Ovary (tissue), 9 donors: ENCODE data around the gene LIMK2. TPM values are rescaled to one million over a fixed set of nuclear protein-coding genes. Genes with fewer than 3 reads are reported as not detected.
A peak's percentile ranks its signal among the peaks of the same experiment; 100 is the strongest.
"Not testable (repeated sequence)": the region's sequence is repeated elsewhere in the genome, so short reads cannot be mapped to it uniquely, and the experiment has no call there.

Experiments
- DNase-seq, 5 donors: peaks; one replicate each; pipeline ENCODE4 v3.0.0-alpha.2; 2019 to 2020
- H3K27ac ChIP-seq, 2 donors: fragments of 200-600 bp; one replicate each; pipeline versions ENCODE4 v1.5.1 to v1.8.0; 2019 to 2022
- H3K27me3 ChIP-seq: fragments of 200-600 bp; one replicate; pipeline ENCODE4 v1.8.0; 2022
- H3K36me3 ChIP-seq: fragments of 200-600 bp; sonication (generic); one replicate; pipeline ENCODE4 v1.5.1; 2019
- H3K4me1 ChIP-seq: one replicate; pipeline ENCODE4 v1.8.1; 2013; ENCODE audit warnings: mild to moderate bottlenecking, moderate library complexity; ENCODE audit not compliant: insufficient read depth
- H3K4me3 ChIP-seq: fragments of 200-600 bp; sonication (generic); one replicate; pipeline ENCODE4 v1.5.1; 2017
- H3K9me3 ChIP-seq, 2 donors: fragments of 200-600 bp in 1 of 2; sonication (generic) in 1 of 2; one replicate each; pipeline versions ENCODE4 v1.5.1 to v1.8.1; 2013 to 2019; ENCODE audit warnings: mild to moderate bottlenecking in 1 of 2, moderate library complexity in 1 of 2
- CTCF ChIP-seq, 3 donors: fragments of 450-650 bp in 2 of 3; fragments of 200-600 bp in 1 of 3; IDR thresholded peaks; one replicate each; pipeline versions ENCODE4 v1.5.1 to v1.8.0; 2016 to 2022; ENCODE audit warnings: antibody characterized with exemption in 3 of 3, mild to moderate bottlenecking in 1 of 3
- EP300 ChIP-seq: sonication (generic); formaldehyde crosslinking; IDR thresholded peaks from one replicate; pipeline ENCODE4 v1.6.1; 2017; ENCODE audit warnings: antibody characterized with exemption
- POLR2A ChIP-seq: fragments of 450-650 bp; IDR thresholded peaks from one replicate; pipeline ENCODE4 v1.6.1; 2017; ENCODE audit warnings: antibody characterized with exemption, mild to moderate bottlenecking, moderate library complexity
- WGBS, 3 donors: extraction: QIAGEN DNeasy Blood & Tissue Kit in 1 of 3; methylation state at CpG; one replicate each; pipeline versions ENCODE4 v1.1.5 to v1.1.7; 2013 to 2017; 5-methylcytosine and 5-hydroxymethylcytosine counted together
- intact Hi-C, 4 donors: fragments of 100-400 bp; cut with DNase I; formaldehyde crosslinking; loops; one replicate each; pipeline versions ENCODE4 v1.11.0 to v1.15.1; 2022 to 2023
- polyA plus RNA-seq, 2 donors: library from polyadenylated mRNA; stranded (reverse); fragments of 200-250 nt in 1 of 2; fragments of 350-450 nt in 1 of 2; fragmentation: Illumina TruSeq in 1 of 2; extraction: RNeasy Lipid Tissue Mini Kit (QIAGEN cat#74804) in 1 of 2; gene quantifications; one replicate each; pipeline ENCODE4 v1.2.3, GENCODE V29; 2013 to 2014
- total RNA-seq, 7 donors: library from RNA; depleted of rRNA in 2 of 7; stranded (reverse); fragments of >200 nt in 2 of 7; fragmentation: NEBNext Ultra II Directional in 3 of 7; extraction: Animal tissue kit (Norgen Biotek cat#: 25700) in 3 of 7; gene quantifications; one replicate each; pipeline versions ENCODE4 v1.1.0 to v1.2.4, GENCODE V29; 2016 to 2023
- donor health status: DM: no; HTN: no; CAD: no; lungs with moderate emphysema.
- donor health status: DM: no; HTN: no; CAD: no.
- donor health status: Bipolar disorder and iron deficiency.
- donor health status: DM: yes; HTN: yes; CAD: no.
- donor health status: DM: no; HTN: no; CAD: no.
- donor health status: DM: yes; HTN: yes; CAD: no.

The LIMK2 gene
- total and polyA plus RNA-seq, 9 donors, result 19.0 to 63.7 (median 33.9) TPM

- Histone ChIP-seq H3K27me3 (no peaks in the 10 kb centered on the region), H3K9me3 (no peaks in the 10 kb centered on the region), H3K27ac (no peak overlapping the region), H3K4me1 (peaks cover 8% of the 10 kb centered on the region), H3K36me3 (no peaks in the 10 kb centered on the region), H3K4me3 (no peak overlapping the region)
- WGBS, 3 donors, result 90 to 92% (median 91%) methylated on average over 7 of the region's 7 CpGs
- intact Hi-C loops, result no loop called here
- no peak for DNase-seq
- TF ChIP-seq POLR2A (no peak), CTCF (IDR thresholded peaks at IDR 0.05) (no peak), EP300 (no peak)
Measured at GRCh38 chr22:31244943-31245451, 32.9 kb downstream of the LIMK2 start.

GRCh38 chr22:31245998-31246397, 33.9 kb downstream of the LIMK2 start:
- H3K9me3 ChIP-seq, H3K36me3 ChIP-seq, DNase-seq, intact Hi-C loops, H3K4me3 ChIP-seq, H3K27ac ChIP-seq, H3K27me3 ChIP-seq: not testable (repeated sequence)
- peaks cover 11% of the 10 kb centered on the region for H3K4me1 ChIP-seq
- 92 to 93% (median 93%) methylated on average over 12 of the region's 12 CpGs for WGBS, 3 donors

- H3K27me3 ChIP-seq, result no peaks in the 10 kb centered on the region
- H3K4me3 ChIP-seq, result no peak overlapping the region
- TF ChIP-seq EP300, result no peak
- no peak for TF ChIP-seq POLR2A
- TF ChIP-seq CTCF (IDR thresholded peaks at IDR 0.05), result no peak
- intact Hi-C loops, result no loop called here
- H3K27ac ChIP-seq, result no peak overlapping the region
- no peaks in the 10 kb centered on the region for H3K9me3 ChIP-seq
- no peak for DNase-seq
- WGBS, 3 donors, result 72 to 83% (median 83%) methylated on average over 2 of the region's 2 CpGs
- H3K4me1 ChIP-seq, result peaks cover 11% of the 10 kb centered on the region
- no peaks in the 10 kb centered on the region for H3K36me3 ChIP-seq
Measured at GRCh38 chr22:31246687-31247086, 34.6 kb downstream of the LIMK2 start.

GRCh38 chr22:31247726-31248125, 35.6 kb downstream of the LIMK2 start:
- peaks cover 11% of the 10 kb centered on the region for H3K4me1 ChIP-seq

More at GRCh38 chr22:31247726-31248125, 35.6 kb downstream of the LIMK2 start:
- intact Hi-C loops, result no loop called here
- DNase-seq, result no peak
- Histone ChIP-seq H3K27ac (no peak overlapping the region), H3K36me3 (no peaks in the 10 kb centered on the region), H3K4me3 (peak overlapping the region; percentile 50), H3K9me3 (no peaks in the 10 kb centered on the region), H3K27me3 (no peaks in the 10 kb centered on the region)
- 43 to 65% (median 64%) methylated on average over 1 of the region's 1 CpG for WGBS, 3 donors
- TF ChIP-seq POLR2A (no peak), EP300 (no peak), CTCF (IDR thresholded peaks at IDR 0.05) (no peak)
